GM12872 (cell line): ENCODE measurements around the gene IGFBP2.

Experiments used
- TF ChIP-seq, protein P1 (sequence below): IDR thresholded peaks from 3 replicates; pipeline ENCODE4 v1.5.1; 2011; ENCODE audit warnings: low read depth, mild to moderate bottlenecking, low read length, moderate library complexity; ENCODE audit not compliant: insufficient read depth

Gene IGFBP2

GRCh38 chr2:216710551-216711301 is 77.5 kb downstream of the IGFBP2 start:
- TF ChIP-seq, protein P1, sequence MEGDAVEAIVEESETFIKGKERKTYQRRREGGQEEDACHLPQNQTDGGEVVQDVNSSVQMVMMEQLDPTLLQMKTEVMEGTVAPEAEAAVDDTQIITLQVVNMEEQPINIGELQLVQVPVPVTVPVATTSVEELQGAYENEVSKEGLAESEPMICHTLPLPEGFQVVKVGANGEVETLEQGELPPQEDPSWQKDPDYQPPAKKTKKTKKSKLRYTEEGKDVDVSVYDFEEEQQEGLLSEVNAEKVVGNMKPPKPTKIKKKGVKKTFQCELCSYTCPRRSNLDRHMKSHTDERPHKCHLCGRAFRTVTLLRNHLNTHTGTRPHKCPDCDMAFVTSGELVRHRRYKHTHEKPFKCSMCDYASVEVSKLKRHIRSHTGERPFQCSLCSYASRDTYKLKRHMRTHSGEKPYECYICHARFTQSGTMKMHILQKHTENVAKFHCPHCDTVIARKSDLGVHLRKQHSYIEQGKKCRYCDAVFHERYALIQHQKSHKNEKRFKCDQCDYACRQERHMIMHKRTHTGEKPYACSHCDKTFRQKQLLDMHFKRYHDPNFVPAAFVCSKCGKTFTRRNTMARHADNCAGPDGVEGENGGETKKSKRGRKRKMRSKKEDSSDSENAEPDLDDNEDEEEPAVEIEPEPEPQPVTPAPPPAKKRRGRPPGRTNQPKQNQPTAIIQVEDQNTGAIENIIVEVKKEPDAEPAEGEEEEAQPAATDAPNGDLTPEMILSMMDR: no peak

DNA sequence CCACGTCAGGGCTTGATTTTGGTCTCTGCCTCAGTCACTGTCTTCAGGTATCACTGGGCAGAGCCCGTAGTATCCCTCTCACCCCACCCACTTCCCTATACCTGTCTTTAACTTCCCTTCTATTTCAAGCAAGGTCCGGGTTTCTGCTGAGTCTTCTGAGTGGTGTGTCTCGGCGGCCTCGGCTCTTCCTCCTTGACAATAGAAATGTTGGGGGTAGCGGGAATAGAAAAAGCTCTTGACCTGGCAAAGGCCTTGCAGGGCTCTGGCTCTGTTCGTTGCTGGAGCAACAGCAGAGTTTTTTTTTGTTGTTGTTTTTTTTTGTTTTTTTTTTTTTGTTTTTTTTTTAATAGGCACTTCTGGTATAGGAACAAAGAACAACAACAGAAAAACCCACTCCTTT is 78.1 kb downstream of the IGFBP2 start:
- TF ChIP-seq, protein P1: no peak

DNA sequence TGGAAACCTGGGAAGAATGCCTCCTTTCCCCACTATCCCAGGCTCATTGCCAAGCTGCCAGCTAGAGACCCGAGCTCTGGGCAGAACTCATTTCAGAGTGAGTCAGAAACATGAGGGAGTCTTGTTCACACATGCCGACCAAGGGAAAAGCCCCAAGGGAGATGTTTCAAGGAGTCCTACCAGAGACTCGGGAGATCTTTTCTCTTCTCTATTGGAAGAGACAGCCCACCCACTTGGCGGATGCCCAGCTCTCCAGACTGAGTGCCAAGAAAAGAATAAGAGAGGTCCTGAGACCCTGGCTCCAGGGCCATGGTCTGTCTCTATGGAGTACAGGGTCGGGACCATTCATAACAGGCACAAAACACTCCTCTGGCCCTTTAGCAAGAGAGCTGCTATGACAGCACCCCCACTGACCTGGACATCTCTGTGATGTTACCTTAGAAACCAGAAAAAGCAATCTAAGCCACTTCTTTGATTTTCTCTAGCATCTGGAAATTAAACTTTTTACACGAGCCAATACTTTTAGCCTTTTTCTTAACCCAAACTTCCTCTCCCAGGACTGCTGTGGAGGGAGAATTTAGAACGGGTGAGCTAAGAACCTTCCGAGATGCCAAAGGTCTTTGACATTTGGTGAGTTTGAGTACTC is 80.6 kb downstream of the IGFBP2 start:
- TF ChIP-seq, protein P1: no peak
